CD4-positive, alpha-beta T cell treated with Interleukin-4 for 1 hour (primary cell): ENCODE results near the gene LAMA5.

ENCODE experiments used
- DNase-seq, 2 donors: peaks; one replicate each; pipeline ENCODE4 v3.0.0-alpha.2; 2020 to 2022

The LAMA5 gene

GRCh38 chr20:62345681-62346370, 21.3 kb downstream of the LAMA5 start:
- no peak for DNase-seq

GRCh38 chr20:62344782-62345181, 22.3 kb downstream of the LAMA5 start:
- DNase-seq, result no peak

GRCh38 chr20:62344092-62344491, 23.0 kb downstream of the LAMA5 start:
- no peak for DNase-seq

GRCh38 chr20:62342910-62343309, 24.2 kb downstream of the LAMA5 start:
- DNase-seq, result no peak

GRCh38 chr20:62339647-62340062, 27.5 kb downstream of the LAMA5 start:
- peak in 1 of 2 donors; percentile 44 for DNase-seq

- no peak for DNase-seq
These were observed 28.9 kb downstream of the LAMA5 start for GRCh38 chr20:62338294-62338620.

- peak in 1 of 2 donors; percentile 51 for DNase-seq
These were observed 29.4 kb downstream of the LAMA5 start for GRCh38 chr20:62337558-62338293.

- no peak for DNase-seq
These were observed 30.1 kb downstream of the LAMA5 start for GRCh38 chr20:62336775-62337557.

GRCh38 chr20:62336329-62336728, 30.8 kb downstream of the LAMA5 start:
- DNase-seq, result no peak

GRCh38 chr20:62335532-62335931, 31.6 kb downstream of the LAMA5 start:
- DNase-seq, result no peak

- no peak for DNase-seq
These were observed 32.2 kb downstream of the LAMA5 start for GRCh38 chr20:62334881-62335280.

GRCh38 chr20:62333820-62334595, 33.1 kb downstream of the LAMA5 start:
- DNase-seq, result no peak

GRCh38 chr20:62332989-62333819, 33.9 kb downstream of the LAMA5 start:
- no peak for DNase-seq

- no peak for DNase-seq
These were observed 34.7 kb downstream of the LAMA5 start for GRCh38 chr20:62332421-62332820.

- DNase-seq, result no peak
These were observed 35.8 kb downstream of the LAMA5 start for GRCh38 chr20:62331347-62331746.

GRCh38 chr20:62330576-62331317, 36.4 kb downstream of the LAMA5 start:
- DNase-seq, result no peak

- no peak for DNase-seq
These were observed 37.4 kb downstream of the LAMA5 start for GRCh38 chr20:62329389-62330377.

- DNase-seq, result no peak
These were observed 38.3 kb downstream of the LAMA5 start for GRCh38 chr20:62328684-62329388.
